ENCODE results near the gene PDE7B.

PDE7B gene

DNA sequence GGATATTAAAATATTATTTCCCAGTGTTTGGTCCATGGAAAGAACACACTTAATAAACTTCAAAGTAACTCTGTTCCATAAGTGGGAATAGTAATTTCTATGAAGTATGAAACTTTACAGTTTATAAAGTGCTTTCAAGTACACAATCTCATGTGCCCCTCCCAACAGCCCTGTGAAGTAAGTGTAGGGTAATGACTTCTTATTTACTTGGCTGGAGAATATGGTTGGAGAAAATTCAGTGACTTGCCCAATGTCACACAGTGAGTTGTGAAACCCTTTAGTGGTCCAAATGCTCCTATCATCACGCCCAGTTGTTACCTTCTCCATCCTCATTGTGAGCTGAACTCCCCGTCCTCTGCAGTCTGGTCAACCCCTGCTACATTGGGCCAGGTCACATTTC lies 141.2 kb downstream of the PDE7B start:
- DNase-seq: no peak

DNA sequence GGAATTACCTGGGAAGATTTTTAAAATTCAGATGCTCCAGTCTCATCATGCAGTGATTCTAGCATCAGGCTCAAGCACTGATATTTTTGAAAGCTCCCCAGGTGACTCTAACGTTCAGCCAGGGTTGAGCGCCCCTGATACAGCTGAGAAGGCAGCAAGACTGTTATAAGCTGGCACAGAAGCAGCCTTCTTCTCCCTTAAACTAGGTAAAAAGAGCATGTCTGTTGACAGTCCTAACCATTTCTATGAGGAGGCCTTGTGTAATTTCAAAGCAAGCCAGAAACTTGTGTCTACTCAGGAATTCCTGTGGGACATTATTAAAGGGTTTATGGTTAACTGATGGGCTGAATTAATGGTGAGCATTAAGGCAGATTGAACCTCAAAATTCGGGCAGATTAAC lies 141.9 kb downstream of the PDE7B start:
- no peak for DNase-seq

DNA sequence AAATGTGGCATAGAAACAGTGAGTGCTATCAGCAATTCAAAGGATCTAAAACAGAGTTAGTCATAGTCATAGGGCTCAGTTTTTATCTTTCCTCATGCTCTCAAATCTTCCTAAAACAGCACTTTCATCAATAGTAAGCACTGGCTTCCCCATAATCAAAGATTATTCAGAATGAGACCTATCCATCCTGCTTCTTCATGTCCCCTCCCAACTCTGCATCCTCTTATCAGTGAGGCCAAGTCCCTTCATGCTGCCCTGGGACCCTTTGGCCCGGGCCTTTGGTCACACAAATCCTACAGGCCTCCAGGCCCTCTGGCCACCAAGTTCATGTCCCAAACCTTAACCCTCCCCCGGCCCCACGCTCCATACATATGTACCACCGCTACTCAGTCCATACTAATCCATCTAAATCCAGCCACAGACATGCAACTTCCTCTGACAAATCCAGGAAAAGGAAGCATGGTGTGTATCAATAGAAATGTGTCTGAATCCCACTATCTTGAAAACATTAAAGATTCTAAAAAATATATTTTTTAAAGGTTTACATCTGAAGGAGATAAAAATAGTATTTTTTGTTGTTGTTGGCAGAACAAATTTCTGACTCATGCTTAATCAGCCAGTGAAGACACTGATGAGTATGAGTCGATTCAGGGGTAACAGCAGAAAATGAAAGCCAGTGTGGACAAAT lies 143.5 kb downstream of the PDE7B start:
- DNase-seq: no peak

DNA sequence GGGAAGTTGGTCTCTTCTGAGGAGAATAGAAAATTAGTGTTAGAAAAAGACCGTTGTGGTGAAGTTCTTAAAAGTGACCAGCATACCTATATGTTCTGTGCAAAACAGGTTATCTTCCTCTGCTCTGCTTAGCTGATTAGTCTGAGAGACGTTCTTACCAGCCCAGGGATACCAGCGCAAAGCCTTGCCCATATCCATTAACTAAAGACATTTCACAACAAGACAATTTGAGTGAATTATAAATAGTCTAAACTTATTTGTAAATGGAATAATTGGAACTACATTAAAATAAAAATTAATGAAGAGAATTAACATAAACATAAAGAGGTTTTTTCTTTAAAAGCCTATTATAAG lies 144.0 kb downstream of the PDE7B start:
- no peak for DNase-seq

DNA sequence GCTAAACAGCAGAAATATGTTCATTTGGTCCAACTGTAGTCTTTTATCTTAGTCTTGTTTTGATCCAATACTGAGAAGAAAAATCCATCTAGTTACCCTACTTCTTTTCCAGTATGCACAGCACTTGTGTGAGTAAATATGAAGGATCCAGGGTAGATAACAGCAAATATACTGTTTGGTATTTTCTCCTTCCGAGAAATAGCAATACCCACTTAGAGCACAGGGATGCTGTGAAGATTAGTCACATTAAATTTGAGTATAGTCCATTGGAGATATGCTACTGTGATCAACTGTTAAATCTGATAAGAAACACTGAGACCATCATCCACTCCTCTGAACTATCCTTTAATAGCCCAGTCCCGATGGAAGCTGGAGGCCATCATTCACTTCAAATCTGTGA lies 145.2 kb downstream of the PDE7B start:
- no peak for DNase-seq

DNA sequence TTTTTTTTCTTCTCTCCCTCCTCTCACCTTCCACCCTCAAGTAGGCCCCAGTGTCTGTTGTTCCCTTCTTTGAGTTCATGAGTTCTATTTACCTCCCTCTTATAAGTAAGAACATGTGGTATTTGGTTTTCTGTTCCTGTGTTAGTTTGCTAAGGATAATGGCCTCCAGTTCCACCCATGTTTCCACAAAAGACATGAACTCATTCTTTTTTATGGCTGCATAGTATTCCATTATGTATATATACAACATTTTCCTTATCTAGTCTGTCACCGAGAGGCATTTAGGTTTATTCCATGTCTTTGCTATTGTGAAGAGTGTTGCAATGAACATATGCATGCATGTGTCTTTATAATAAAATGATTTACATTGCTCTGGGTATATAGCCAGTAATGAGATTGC lies 147.9 kb downstream of the PDE7B start:
- DNase-seq: no peak

DNA sequence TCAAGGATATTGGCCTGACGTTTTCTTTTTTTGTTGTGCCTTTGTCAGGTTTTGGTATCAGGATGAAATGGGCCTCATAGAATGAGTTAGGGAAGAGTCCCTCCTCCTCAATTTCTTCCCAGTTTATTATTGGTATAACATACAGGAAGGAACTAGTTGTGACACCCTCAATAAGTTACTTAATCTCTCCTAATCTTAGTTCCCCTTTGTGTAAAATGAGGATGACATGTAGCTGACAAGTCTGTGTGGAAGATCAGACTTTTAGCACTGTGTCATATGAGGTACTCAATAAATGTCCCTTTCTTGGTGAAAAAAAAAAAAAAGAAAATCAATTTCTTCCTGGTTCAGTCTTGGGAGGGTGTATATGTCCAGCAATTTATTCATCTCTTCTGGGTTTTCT lies 155.8 kb downstream of the PDE7B start:
- no peak for DNase-seq

DNA sequence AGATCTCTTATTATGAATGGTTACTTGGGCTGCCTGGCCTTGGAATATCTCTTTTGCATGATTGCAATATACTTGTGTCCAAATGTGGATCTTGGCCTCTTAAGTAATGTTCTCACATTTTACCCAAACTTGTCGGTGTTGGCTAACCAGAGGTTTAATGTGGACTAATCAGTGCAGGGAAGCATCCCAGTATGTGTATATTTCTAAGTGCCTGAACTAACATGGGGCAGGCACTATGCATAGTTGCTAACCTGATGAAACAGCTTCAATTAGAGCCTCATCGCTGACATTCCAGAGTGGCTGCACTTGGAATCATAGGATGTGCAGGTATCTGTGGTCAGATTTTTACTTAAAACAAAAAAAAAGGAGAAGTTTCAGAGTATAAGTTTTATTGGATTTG lies 160.0 kb downstream of the PDE7B start:
- no peak for DNase-seq

DNA sequence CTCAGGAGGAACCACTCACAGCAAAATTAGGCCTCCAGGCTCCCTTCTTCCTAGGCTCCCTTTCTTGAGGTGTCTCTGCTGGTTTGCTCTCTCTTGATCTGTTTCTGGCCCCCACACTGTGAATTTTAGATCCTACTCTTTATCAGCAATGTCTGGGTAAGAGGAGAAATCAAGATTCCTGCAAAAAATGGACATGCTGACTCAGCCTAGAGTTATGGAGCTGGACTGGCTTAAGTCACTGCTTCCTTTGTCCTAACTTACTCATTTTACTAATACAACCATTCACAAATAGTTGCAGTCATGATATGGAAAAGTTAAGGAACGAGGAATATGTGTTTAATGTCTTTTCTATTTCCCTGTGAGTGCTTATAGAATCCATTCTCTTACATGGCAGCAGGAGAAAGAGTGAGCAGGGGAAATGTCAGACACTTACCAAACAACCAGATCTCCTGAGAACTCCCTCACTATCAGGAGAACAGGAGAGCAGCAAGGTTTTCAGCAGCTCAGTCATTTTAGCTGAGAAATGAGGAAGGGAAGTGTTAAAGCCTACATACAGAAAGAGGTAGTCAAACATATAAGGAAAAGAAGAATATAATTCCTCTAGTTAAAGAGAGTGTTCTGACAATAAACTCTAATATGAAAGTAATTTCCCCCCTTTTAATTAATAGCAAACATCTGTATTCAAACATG lies 160.8 kb downstream of the PDE7B start:
- no peak for DNase-seq

DNA sequence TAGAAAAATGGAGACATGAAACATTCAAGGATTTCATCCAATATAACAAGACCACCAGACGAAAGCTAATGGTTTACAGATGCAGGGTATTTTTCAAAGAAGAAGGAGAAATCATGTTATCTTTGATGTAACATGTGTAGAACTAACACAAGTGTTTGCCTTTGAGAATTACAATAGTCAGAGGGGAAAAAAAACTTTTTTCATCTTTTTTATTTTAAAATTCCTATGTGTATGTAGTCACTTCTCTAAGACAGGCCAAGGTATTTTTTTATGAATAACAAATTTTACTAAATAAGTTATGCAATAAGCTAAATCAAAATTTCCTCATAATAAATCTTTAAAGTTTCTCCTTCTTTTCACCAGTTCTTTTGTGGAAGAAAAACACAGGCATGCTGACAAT lies 161.4 kb downstream of the PDE7B start:
- no peak for DNase-seq

DNA sequence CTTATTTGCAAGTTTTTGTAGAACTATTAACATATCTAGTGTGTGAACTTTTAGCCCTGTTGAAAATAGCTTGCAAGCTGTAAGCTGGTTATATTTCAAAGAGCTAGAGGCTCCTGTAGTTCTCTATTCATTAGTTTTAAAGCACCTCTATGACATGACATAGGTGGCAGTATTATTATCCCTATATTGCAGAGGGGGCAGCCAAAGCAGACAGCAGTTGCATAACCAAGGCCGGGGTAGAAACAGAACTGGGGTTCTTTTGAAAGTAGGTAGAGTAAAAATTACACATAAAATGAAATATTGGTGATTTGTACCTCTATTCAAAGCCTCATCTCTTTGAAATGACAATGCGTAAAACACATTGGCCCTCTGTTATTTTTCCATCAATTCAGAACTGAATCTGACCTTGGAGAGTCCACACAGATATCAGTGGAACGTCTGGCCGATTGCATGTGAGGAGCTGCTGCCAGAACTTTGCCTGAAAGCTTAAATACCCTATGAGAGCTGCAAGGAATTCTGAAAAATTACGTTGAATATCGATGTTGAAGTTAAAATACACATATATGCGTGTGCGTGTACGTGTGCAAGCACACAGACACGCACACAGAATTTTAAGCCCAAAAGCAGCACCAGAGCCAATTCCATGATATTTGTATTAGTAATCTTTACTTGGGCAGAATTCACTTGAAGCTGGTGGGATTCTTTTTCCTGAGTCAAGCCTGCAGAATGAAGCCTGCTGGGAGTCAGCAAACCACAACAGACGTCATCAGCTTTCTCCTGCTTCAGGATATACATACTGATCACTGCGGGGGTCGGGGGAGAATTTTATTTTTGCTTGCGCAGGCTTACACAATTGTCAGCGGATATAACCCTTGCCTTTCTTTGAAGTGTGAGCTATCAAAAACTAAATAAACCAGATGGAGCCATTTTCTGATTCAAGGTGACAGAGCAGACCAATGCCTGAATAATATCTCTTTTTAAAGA lies 163.2 kb downstream of the PDE7B start:
- peak; percentile 65 for DNase-seq

DNA sequence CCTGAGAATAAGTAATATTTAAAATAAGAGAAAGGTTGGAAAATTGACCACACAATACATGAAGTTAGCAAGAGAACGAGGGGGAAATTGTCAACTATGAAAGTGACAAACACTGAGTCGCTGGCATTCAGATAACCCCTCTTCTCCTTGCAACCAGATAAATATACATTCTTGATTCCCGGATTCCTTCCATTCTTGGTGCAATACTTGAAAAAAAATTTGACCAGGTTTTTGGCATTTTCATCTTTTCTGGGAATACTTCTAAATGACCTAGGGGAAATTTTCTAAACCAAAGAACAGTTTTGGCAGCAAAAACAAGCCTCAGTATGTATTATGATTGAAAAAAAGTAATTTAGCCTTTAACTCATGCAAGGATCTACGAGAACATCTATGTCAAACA lies 164.0 kb downstream of the PDE7B start:
- DNase-seq: no peak

DNA sequence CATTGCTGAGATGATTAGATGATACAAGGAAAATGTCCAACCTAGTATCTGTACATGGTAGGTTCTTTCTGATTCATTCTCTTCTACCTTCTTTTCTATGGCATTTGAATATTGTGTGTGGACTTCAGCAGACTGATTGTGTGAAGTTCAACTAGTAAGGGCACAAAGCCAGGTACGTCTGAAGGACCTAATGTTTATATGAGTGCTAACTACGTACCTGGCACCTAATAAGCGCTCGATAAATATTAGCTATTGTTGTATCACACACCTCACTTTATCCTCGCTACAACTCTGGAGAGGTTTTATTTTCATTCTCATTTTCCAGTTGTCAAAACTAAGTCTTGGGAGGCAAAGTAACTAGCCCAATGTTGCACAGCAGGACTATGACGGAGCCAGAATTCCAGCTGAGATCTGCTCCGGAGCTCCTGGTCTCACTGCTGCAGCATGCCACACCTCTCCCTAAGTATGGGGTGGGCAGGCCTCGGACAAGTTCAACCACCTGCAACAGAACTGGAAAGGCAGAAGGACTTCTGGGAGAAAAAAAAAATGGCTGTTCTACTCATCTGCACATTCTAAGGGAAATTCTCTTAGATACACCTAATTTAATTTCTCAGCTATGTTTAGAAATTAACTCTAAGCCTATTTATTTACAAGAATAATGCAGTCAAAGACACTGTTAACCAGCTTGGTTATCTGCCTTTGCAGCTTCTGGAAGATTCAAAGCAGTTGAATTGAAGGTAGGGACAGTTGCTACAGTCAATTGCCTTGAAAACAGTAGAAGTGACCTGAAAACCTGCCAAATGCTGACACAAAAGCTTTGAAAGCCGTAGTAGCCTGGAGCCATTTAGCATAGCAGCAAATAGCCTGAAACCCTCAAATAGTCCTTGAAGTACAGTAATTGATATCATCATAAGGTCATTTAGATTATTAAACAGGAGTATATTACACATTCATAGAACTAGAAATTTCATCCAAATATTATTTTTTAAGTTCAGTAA lies 165.0 kb downstream of the PDE7B start:
- DNase-seq: no peak

DNA sequence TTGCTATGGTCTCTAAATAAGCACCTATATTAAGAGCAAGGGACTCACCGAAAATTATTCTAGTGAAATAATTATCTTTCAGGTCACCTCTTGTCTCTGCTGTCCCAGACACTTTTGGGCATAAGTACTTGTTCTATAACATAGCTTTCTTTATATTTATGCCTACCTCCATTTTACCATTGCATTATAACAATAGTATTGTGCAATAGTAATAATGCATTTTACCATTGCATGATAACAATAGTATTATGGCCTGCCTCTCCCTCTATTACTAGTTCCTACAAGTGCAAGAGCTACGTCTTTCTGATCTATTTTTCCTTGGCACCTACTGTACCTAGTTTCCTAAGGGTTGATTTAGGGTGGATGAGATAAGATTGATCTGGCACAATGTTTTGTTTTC lies 169.2 kb downstream of the PDE7B start:
- no peak for DNase-seq

DNA sequence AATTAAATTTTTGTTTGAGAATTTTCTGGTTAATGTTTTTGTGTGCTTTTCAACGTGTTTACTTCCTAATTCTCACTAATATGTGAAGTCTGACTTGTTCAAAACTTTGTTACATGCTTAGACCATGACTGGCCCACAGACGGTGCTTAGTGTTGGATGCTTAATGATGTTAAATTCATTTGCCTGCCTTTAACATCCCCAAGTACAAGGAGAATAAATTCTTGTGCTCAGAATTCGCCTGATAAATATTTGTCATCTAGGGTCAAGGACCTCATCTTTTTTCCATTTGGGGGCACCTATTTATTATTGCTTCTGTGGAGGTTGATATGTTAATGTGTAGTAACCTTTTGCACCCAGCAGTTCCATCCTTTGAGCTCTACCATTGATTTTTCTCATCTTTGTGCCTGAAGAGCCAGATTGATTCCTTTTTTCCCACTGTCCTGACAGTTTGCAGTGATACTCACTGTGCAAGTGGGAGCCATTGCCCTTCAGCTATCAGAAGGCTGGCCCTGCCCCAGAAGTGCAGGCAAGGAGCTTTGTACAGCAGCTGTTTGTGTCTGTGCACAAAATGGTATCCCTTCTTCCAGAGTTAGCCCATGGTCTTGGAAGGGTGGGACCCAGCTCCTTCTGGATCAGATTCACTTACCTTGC lies 170.8 kb downstream of the PDE7B start:
- no peak for DNase-seq

DNA sequence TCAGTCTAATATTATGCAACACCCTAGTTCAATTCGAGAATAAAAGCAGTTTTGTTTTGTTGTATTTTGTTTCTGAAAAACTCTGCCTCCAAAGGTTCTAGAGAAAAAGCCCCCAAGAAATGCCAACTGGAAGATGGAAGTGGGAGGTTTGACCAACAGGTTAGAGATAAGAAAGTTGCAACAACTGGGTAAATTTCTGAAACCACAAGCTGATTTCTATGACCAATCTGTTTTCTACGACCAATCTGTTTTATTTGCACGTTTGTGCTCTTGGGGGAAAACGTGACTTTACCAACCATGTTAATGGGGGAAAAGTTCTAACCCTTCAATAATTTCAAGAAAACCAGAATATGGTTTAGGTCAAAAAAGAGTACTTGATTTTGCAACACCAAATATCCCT lies 173.2 kb downstream of the PDE7B start:
- no peak for DNase-seq

DNA sequence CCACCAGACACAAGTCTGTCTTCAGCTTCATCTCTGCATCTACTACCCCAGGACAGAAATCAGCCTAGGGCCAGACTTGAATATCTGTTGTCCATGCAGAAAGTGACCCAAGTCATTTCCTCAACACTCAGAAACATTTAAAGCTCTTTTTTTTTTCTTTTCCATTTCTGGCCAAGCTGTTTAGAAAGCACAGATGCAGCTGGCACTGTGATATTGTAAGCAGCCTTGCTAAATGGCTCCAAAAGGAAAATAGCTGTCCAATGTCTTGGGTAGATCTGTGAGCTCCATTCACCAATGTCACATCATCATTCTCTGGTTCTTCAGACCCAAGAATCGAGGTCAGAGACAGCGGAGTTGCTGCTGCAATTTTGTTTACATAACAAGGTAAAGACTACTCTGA lies 174.2 kb downstream of the PDE7B start:
- no peak for DNase-seq

DNA sequence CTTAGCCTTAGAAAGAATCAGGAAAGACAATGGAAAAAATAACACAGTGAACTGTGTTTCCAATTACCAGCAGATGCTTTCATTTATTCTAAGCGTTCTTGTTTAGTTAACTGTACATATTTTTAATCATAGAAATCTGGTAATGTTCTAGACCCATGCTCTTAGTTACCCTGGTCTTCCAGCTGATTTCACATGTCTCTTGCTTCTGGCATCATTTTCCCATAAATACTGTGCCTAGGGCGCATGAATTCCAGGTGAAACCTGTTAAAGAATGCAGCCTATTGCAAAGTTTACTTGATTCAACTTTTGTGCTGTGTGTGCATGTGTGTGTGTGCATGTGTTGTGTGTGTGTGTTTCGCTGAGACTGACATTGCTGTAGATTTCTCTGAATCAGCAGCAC lies 178.6 kb downstream of the PDE7B start:
- DNase-seq: no peak

DNA sequence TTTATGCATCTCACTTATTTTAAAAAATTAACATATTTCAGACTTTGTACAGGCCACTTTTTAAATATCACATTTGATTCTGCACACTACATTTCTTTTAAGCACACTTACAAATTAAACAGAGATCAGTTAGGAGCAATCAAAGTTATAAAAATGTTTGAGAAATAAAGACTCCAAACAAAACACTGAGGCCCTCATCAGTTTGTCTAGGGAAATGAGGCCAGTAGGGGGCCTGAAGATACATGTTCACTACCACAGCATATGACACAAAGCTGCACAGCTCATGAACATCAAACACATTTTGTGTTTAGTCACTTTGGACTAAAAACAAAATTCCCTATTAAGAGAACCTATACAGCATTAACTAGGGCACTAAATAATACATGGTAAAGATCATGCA lies 180.5 kb downstream of the PDE7B start:
- no peak for DNase-seq

DNA sequence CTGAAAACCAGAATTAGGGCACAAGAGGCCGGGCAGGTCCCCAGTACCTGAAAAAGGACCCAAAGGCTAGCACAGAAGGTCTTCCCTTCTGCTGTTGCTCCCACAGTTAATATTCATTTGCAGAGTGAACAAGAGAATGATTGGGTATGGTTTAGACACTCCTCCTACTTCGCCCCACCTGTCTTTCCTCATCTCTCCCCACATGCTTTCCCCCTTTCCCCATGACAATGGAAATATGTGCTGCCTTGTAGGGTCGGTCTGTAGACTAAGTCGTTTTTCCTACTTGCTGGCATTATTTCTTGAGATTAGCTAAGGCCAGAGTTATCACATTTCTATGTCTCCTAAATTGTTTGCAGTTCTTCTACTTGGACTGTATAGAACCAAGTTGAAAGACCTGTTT lies 181.9 kb downstream of the PDE7B start:
- DNase-seq: no peak

DNA sequence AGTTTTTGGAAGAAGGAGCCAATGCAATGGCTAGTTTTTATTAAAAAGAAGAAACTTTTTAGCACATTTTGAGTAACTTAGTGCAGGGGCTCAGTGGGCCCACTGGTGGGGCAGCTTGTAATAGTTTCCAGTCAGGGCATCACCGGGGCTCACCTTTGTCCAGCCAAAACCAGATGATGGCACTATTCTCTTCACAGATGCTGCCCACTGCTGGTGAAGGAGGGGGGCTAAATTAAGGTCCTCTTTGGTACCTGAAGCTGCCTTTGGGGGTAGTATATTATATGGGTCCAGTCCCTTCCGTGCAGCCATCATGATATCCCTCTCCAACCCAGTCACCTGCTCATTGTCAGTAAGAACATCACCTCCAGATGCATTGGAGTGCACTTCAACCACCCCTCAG lies 182.9 kb downstream of the PDE7B start:
- no peak for DNase-seq
